HFFc6 (cell line): Measurements from ENCODE around the gene AP3D1. TPM values are rescaled to one million over a fixed set of nuclear protein-coding genes. Genes with fewer than 3 reads are reported as not detected.
A peak's percentile ranks its signal among the peaks of the same experiment; 100 is the strongest.
"Not testable (repeated sequence)": the region's sequence is repeated elsewhere in the genome, so short reads cannot be mapped to it uniquely, and the experiment has no call there.

Experiments
- DNase-seq: peaks from one replicate; pipeline ENCODE4 v3.0.0-alpha.2; 2018
- H3K27ac Mint-ChIP-seq: 2 replicates; pipeline ENCODE4 v1.8.0; 2020; ENCODE audit warnings: mild to moderate bottlenecking, mixed read lengths
- H3K27me3 Mint-ChIP-seq: 2 replicates; pipeline ENCODE4 v1.8.0; 2021; ENCODE audit warnings: mild to moderate bottlenecking, moderate library complexity, mixed read lengths; ENCODE audit not compliant: insufficient read depth
- H3K36me3 Mint-ChIP-seq: 2 replicates; pipeline ENCODE4 v1.8.0; 2021; ENCODE audit warnings: low read depth, mixed read lengths
- H3K4me1 Mint-ChIP-seq: 2 replicates; pipeline ENCODE4 v1.8.0; 2020; ENCODE audit warnings: low read depth, mixed read lengths
- H3K4me3 Mint-ChIP-seq: 2 replicates; pipeline ENCODE4 v1.8.0; 2020; ENCODE audit warnings: mild to moderate bottlenecking, moderate library complexity, mixed read lengths
- H3K9me3 Mint-ChIP-seq: 2 replicates; pipeline ENCODE4 v1.8.0; 2020; ENCODE audit warnings: mild to moderate bottlenecking, mixed read lengths
- CTCF ChIP-seq: fragments of 200-600 bp; sonication (generic); IDR thresholded peaks from 2 replicates; pipeline ENCODE4 v1.5.0; 2021; ENCODE audit warnings: antibody characterized with exemption, mild to moderate bottlenecking
- total RNA-seq, 6 experiments: library from RNA; stranded (reverse); fragmentation: NEBNext Ultra II Directional; extraction: Animal tissue kit (Norgen Biotek cat#: 25700); gene quantifications; 2 replicates in 1 of 6; 3 replicates in 5 of 6; pipeline ENCODE4 v1.2.3, GENCODE V29; 2021

Gene AP3D1
- total RNA-seq, 6 experiments from 2014 or later, result 139 to 169 (median 151) TPM

GRCh38 chr19:2096034-2096479 is 55.3 kb downstream of the AP3D1 start, which contains the start of gene MOB3A:
Gene MOB3A (minus strand): TSS chr19:2096326. CDS start chr19:2078560, 17,766 bp downstream.
- H3K36me3 Mint-ChIP-seq, result peaks cover 14% of the 10 kb centered on the region
- peak; percentile 74 for TF ChIP-seq CTCF
- peak within 1 kb of the TSS; percentile 88 for H3K27ac Mint-ChIP-seq
- no peaks in the 10 kb centered on the region for H3K9me3 Mint-ChIP-seq
- DNase-seq, result peak; percentile 83
- H3K27me3 Mint-ChIP-seq, result peaks cover 8% of the 10 kb centered on the region; the same call in 1 of the 2 replicates
- H3K4me3 Mint-ChIP-seq, result peak within 1 kb of the TSS; percentile 97
- peaks cover 17% of the 10 kb centered on the region for H3K4me1 Mint-ChIP-seq

- not testable (repeated sequence) for H3K9me3 Mint-ChIP-seq, DNase-seq, H3K4me3 Mint-ChIP-seq
- Mint-ChIP-seq H3K36me3 (peaks cover 11% of the 10 kb centered on the region), H3K4me1 (peaks cover 42% of the 10 kb centered on the region), H3K27ac (peak overlapping the region; percentile 36; the same call in 1 of the 2 replicates), H3K27me3 (peaks cover 13% of the 10 kb centered on the region; the same call in 1 of the 2 replicates)
Measured at GRCh38 chr19:2091926-2092525, 59.3 kb downstream of the AP3D1 start.

- no peak for TF ChIP-seq CTCF
- Mint-ChIP-seq H3K4me1 (peaks cover 39% of the 10 kb centered on the region), H3K36me3 (peaks cover 11% of the 10 kb centered on the region), H3K27ac (peak overlapping the region; percentile 46), H3K27me3 (peaks cover 8% of the 10 kb centered on the region; the same call in 1 of the 2 replicates), H3K9me3 (no peaks in the 10 kb centered on the region), H3K4me3 (no peak overlapping the region)
- DNase-seq, result no peak
Measured at GRCh38 chr19:2089727-2090053, 61.7 kb downstream of the AP3D1 start.

GRCh38 chr19:2089001-2089711 is 62.2 kb downstream of the AP3D1 start:
- no peak for DNase-seq
- Mint-ChIP-seq H3K9me3 (no peaks in the 10 kb centered on the region), H3K27me3 (peaks cover 8% of the 10 kb centered on the region), H3K27ac (peak overlapping the region; percentile 46), H3K4me1 (peaks cover 34% of the 10 kb centered on the region), H3K4me3 (no peak overlapping the region), H3K36me3 (peaks cover 5% of the 10 kb centered on the region)
- no peak for TF ChIP-seq CTCF

- H3K4me1 Mint-ChIP-seq, result peaks cover 31% of the 10 kb centered on the region
- peaks cover 8% of the 10 kb centered on the region for H3K27me3 Mint-ChIP-seq
- peaks cover 4% of the 10 kb centered on the region for H3K36me3 Mint-ChIP-seq
- no peak for TF ChIP-seq CTCF
- no peak overlapping the region for H3K27ac Mint-ChIP-seq
- DNase-seq, result no peak
- no peak overlapping the region for H3K4me3 Mint-ChIP-seq
- H3K9me3 Mint-ChIP-seq, result no peaks in the 10 kb centered on the region
Measured at GRCh38 chr19:2087621-2088100, 63.7 kb downstream of the AP3D1 start.

GRCh38 chr19:2086695-2087620 is 64.4 kb downstream of the AP3D1 start:
- not testable (repeated sequence) for H3K27me3 Mint-ChIP-seq, H3K36me3 Mint-ChIP-seq, H3K9me3 Mint-ChIP-seq, DNase-seq, H3K4me3 Mint-ChIP-seq
- Mint-ChIP-seq H3K27ac (peak overlapping the region; percentile 20), H3K4me1 (peaks cover 31% of the 10 kb centered on the region)
